Measurements from ENCODE around the gene MRPL14.

MRPL14 gene

GRCh38 chr6:44090465-44090864 is 36.8 kb downstream of the MRPL14 start:
- H3K9ac ChIP-seq (ENCODE audit: low read length): no peak overlapping the region
- 0 out of 2 replicates have a peak, but pooled peaks cover 8% of the 10 kb centered on the region for H4K20me1 ChIP-seq (ENCODE audit: insufficient read depth, low read length)
- peaks cover 23% of the 10 kb centered on the region for H3K36me3 ChIP-seq (replicated peaks; ENCODE audit: low read depth, low read length)
- TF ChIP-seq CTCF (IDR thresholded peaks at IDR 0.05; ENCODE audit: low read depth, low read length) (no peak), EZH2phosphoT487 (IDR thresholded peaks at IDR 0.05; ENCODE audit: low read depth) (no peak)
- no peaks in the 10 kb centered on the region for H3K4me1 ChIP-seq (ENCODE audit: low read length)
- no peak overlapping the region for H3K4me2 ChIP-seq (ENCODE audit: low read length)
- H3K4me3 ChIP-seq (ENCODE audit: low read length): no peak overlapping the region
- H3K79me2 ChIP-seq (ENCODE audit: low read length): no peaks in the 10 kb centered on the region
- no peaks in the 10 kb centered on the region for H3K9me3 ChIP-seq (ENCODE audit: insufficient read depth, low read length)
- no peak overlapping the region for H3K27ac ChIP-seq (ENCODE audit: low read length)
- no peak overlapping the region for H2AFZ ChIP-seq (ENCODE audit: low read depth, low read length)
- H3K27me3 ChIP-seq (ENCODE audit: low read depth, low read length): no peaks in the 10 kb centered on the region

GRCh38 chr6:44088827-44089590 is 38.2 kb downstream of the MRPL14 start:
- Histone ChIP-seq H3K27ac (ENCODE audit: low read length) (no peak overlapping the region), H3K36me3 (replicated peaks; ENCODE audit: low read depth, low read length) (peaks cover 16% of the 10 kb centered on the region), H3K9me3 (ENCODE audit: insufficient read depth, low read length) (no peaks in the 10 kb centered on the region), H3K27me3 (ENCODE audit: low read depth, low read length) (no peaks in the 10 kb centered on the region), H3K79me2 (ENCODE audit: low read length) (no peaks in the 10 kb centered on the region), H3K4me1 (ENCODE audit: low read length) (peaks cover 4% of the 10 kb centered on the region; the same call in 1 of the 2 replicates), H2AFZ (ENCODE audit: low read depth, low read length) (no peak overlapping the region), H3K4me3 (ENCODE audit: low read length) (no peak overlapping the region), H3K9ac (ENCODE audit: low read length) (no peak overlapping the region), H4K20me1 (ENCODE audit: insufficient read depth, low read length) (0 out of 2 replicates have a peak, but pooled peaks cover 8% of the 10 kb centered on the region), H3K4me2 (ENCODE audit: low read length) (no peak overlapping the region)
- TF ChIP-seq EZH2phosphoT487 (IDR thresholded peaks at IDR 0.05; ENCODE audit: low read depth) (no peak), CTCF (IDR thresholded peaks at IDR 0.05; ENCODE audit: low read depth, low read length) (no peak)

GRCh38 chr6:44087623-44088022 is 39.6 kb downstream of the MRPL14 start:
- peaks cover 9% of the 10 kb centered on the region; the same call in 1 of the 2 replicates for H3K4me1 ChIP-seq (ENCODE audit: low read length)
- no peak overlapping the region for H3K9ac ChIP-seq (ENCODE audit: low read length)
- H3K4me2 ChIP-seq (ENCODE audit: low read length): no peak overlapping the region
- TF ChIP-seq CTCF (IDR thresholded peaks at IDR 0.05; ENCODE audit: low read depth, low read length) (no peak), EZH2phosphoT487 (IDR thresholded peaks at IDR 0.05; ENCODE audit: low read depth) (no peak)
- no peaks in the 10 kb centered on the region for H3K9me3 ChIP-seq (ENCODE audit: insufficient read depth, low read length)
- H3K27ac ChIP-seq (ENCODE audit: low read length): no peak overlapping the region
- H3K27me3 ChIP-seq (ENCODE audit: low read depth, low read length): no peaks in the 10 kb centered on the region
- H3K79me2 ChIP-seq (ENCODE audit: low read length): no peaks in the 10 kb centered on the region
- H4K20me1 ChIP-seq (ENCODE audit: insufficient read depth, low read length): 0 out of 2 replicates have a peak, but pooled peaks cover 7% of the 10 kb centered on the region
- H3K4me3 ChIP-seq (ENCODE audit: low read length): no peak overlapping the region
- no peak overlapping the region for H2AFZ ChIP-seq (ENCODE audit: low read depth, low read length)
- peaks cover 16% of the 10 kb centered on the region for H3K36me3 ChIP-seq (replicated peaks; ENCODE audit: low read depth, low read length)

- Histone ChIP-seq H3K9ac (ENCODE audit: low read length) (no peak overlapping the region), H3K36me3 (replicated peaks; ENCODE audit: low read depth, low read length) (peaks cover 12% of the 10 kb centered on the region), H3K27me3 (ENCODE audit: low read depth, low read length) (no peaks in the 10 kb centered on the region), H3K4me3 (ENCODE audit: low read length) (no peak overlapping the region), H4K20me1 (ENCODE audit: insufficient read depth, low read length) (0 out of 2 replicates have a peak, but pooled peaks cover 4% of the 10 kb centered on the region), H3K4me1 (ENCODE audit: low read length) (peaks cover 11% of the 10 kb centered on the region; the same call in 1 of the 2 replicates), H2AFZ (ENCODE audit: low read depth, low read length) (no peak overlapping the region), H3K79me2 (ENCODE audit: low read length) (no peaks in the 10 kb centered on the region), H3K9me3 (ENCODE audit: insufficient read depth, low read length) (no peaks in the 10 kb centered on the region), H3K27ac (ENCODE audit: low read length) (no peak overlapping the region), H3K4me2 (ENCODE audit: low read length) (no peak overlapping the region)
- TF ChIP-seq EZH2phosphoT487 (IDR thresholded peaks at IDR 0.05; ENCODE audit: low read depth) (no peak), CTCF (IDR thresholded peaks at IDR 0.05; ENCODE audit: low read depth, low read length) (no peak)
Observed at GRCh38 chr6:44086931-44087574, 40.2 kb downstream of the MRPL14 start.

Measured in OCI-LY3 (cell line).